Activated effector memory CD4-positive, alpha-beta T cell treated with Interleukin-2 at 50 U/mL for 16 hours (primary cell): ENCODE measurements around the gene RPP25L.

Experiments used
- DNase-seq: peaks from one replicate; pipeline ENCODE4 v3.0.0-alpha.2; 2020

Gene RPP25L

GRCh38 chr9:34582787-34583186, 29.1 kb downstream of the RPP25L start:
- no peak for DNase-seq

GRCh38 chr9:34581318-34581717, 30.6 kb downstream of the RPP25L start:
- DNase-seq, result no peak

GRCh38 chr9:34580358-34580757, 31.5 kb downstream of the RPP25L start:
- DNase-seq, result no peak

- no peak for DNase-seq
Measured at GRCh38 chr9:34579808-34580163, 32.1 kb downstream of the RPP25L start.

GRCh38 chr9:34579104-34579807, 32.6 kb downstream of the RPP25L start:
- no peak for DNase-seq

GRCh38 chr9:34578241-34579103, 33.4 kb downstream of the RPP25L start:
- no peak for DNase-seq

GRCh38 chr9:34577400-34578240, 34.3 kb downstream of the RPP25L start:
- no peak for DNase-seq

- DNase-seq, result no peak
Measured at GRCh38 chr9:34576597-34577399, 35.1 kb downstream of the RPP25L start.

GRCh38 chr9:34575862-34576596, 35.9 kb downstream of the RPP25L start:
- DNase-seq, result no peak

- DNase-seq, result no peak
Measured at GRCh38 chr9:34575241-34575640, 36.7 kb downstream of the RPP25L start.

- DNase-seq, result no peak
Measured at GRCh38 chr9:34574571-34574970, 37.3 kb downstream of the RPP25L start.

GRCh38 chr9:34573599-34574325, 38.1 kb downstream of the RPP25L start:
- no peak for DNase-seq

GRCh38 chr9:34572628-34573027, 39.3 kb downstream of the RPP25L start:
- DNase-seq, result no peak

- DNase-seq, result no peak
Measured at GRCh38 chr9:34572092-34572491, 39.8 kb downstream of the RPP25L start.

- DNase-seq, result no peak
Measured at GRCh38 chr9:34571481-34571810, 40.5 kb downstream of the RPP25L start.

GRCh38 chr9:34570809-34571480, 41.0 kb downstream of the RPP25L start:
- no peak for DNase-seq

GRCh38 chr9:34570376-34570775, 41.5 kb downstream of the RPP25L start:
- no peak for DNase-seq

GRCh38 chr9:34568774-34569173, 43.1 kb downstream of the RPP25L start:
- no peak for DNase-seq

GRCh38 chr9:34568133-34568532, 43.8 kb downstream of the RPP25L start:
- no peak for DNase-seq

- no peak for DNase-seq
Measured at GRCh38 chr9:34566972-34567371, 44.9 kb downstream of the RPP25L start.

GRCh38 chr9:34566322-34566721, 45.6 kb downstream of the RPP25L start:
- no peak for DNase-seq
